CD4-positive, alpha-beta T cell treated with Interleukin-15 for 1 hour (primary cell): Measurements from ENCODE around the gene MAP2K1.

Experiments
- DNase-seq: peaks from one replicate; pipeline ENCODE4 v3.0.0-alpha.2; 2020

Gene MAP2K1

GRCh38 chr15:66505818-66506217, 119.1 kb downstream of the MAP2K1 start:
- no peak for DNase-seq

- DNase-seq: no peak
Measured at GRCh38 chr15:66508293-66508883, 121.7 kb downstream of the MAP2K1 start.

- no peak for DNase-seq
Measured at GRCh38 chr15:66514586-66514985, 127.9 kb downstream of the MAP2K1 start.

GRCh38 chr15:66515901-66516322, 129.2 kb downstream of the MAP2K1 start:
- DNase-seq: no peak

GRCh38 chr15:66523926-66524325, 137.2 kb downstream of the MAP2K1 start:
- DNase-seq: no peak

GRCh38 chr15:66524838-66525237, 138.1 kb downstream of the MAP2K1 start:
- no peak for DNase-seq

GRCh38 chr15:66535056-66535455, 148.3 kb downstream of the MAP2K1 start:
- no peak for DNase-seq
